GM10266 (cell line): ENCODE data around the gene LIN37.

ENCODE experiments used
- DNase-seq: peaks from one replicate; pipeline ENCODE4 v3.0.0; 2012; ENCODE audit errors: extremely low spot score
- TF ChIP-seq, protein P1 (sequence below): IDR thresholded peaks from 2 replicates; pipeline ENCODE4 v1.5.1; 2012; ENCODE audit warnings: mild to moderate bottlenecking, low read depth; ENCODE audit not compliant: control insufficient read depth, insufficient read depth; ENCODE audit errors: missing control alignments

The LIN37 gene

GRCh38 chr19:35716801-35717664 lies 31.3 kb upstream of the LIN37 start:
- DNase-seq, result peak; percentile 85
- TF ChIP-seq, protein P1, sequence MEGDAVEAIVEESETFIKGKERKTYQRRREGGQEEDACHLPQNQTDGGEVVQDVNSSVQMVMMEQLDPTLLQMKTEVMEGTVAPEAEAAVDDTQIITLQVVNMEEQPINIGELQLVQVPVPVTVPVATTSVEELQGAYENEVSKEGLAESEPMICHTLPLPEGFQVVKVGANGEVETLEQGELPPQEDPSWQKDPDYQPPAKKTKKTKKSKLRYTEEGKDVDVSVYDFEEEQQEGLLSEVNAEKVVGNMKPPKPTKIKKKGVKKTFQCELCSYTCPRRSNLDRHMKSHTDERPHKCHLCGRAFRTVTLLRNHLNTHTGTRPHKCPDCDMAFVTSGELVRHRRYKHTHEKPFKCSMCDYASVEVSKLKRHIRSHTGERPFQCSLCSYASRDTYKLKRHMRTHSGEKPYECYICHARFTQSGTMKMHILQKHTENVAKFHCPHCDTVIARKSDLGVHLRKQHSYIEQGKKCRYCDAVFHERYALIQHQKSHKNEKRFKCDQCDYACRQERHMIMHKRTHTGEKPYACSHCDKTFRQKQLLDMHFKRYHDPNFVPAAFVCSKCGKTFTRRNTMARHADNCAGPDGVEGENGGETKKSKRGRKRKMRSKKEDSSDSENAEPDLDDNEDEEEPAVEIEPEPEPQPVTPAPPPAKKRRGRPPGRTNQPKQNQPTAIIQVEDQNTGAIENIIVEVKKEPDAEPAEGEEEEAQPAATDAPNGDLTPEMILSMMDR, result peak; percentile 64

GRCh38 chr19:35717665-35718344 lies 30.6 kb upstream of the LIN37 start, which contains the start of gene KMT2B:
KMT2B (plus strand) TSS chr19:35718003; CDS start chr19:35718019, 16 bp downstream.
- peak; percentile 99 for DNase-seq
- TF ChIP-seq, protein P1, result no peak

GRCh38 chr19:35718345-35719041 lies 29.9 kb upstream of the LIN37 start:
- TF ChIP-seq, protein P1, result no peak
- peak; percentile 70 for DNase-seq

- TF ChIP-seq, protein P1, result no peak
- no peak for DNase-seq
Measured at GRCh38 chr19:35719402-35720162, 28.8 kb upstream of the LIN37 start.

- TF ChIP-seq, protein P1, result no peak
- DNase-seq, result no peak
Measured at GRCh38 chr19:35720163-35720524, 28.2 kb upstream of the LIN37 start.

- TF ChIP-seq, protein P1, result no peak
- no peak for DNase-seq
Measured at GRCh38 chr19:35720648-35721047, 27.7 kb upstream of the LIN37 start.
